ENCODE data around the gene HNRNPAB.

DNA sequence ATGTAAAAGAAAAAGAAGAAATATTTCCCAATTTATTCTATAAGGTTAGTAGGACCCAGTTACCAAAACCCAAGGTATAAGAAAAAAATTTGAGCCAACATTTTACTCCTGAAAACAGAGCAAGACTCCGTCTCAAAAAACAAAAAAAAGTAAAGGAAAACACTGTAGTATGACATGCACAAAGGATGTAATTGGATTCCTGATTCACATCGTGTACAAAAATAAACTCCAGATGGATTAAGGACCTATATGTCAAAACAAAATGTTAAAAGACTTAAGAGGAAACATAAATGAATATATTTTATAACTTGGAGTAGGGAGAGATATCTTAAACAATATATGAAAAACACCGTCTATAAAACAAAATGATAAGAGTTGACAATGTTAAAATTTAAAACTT lies 14.5 kb downstream of the HNRNPAB start:
- TF ChIP-seq, protein P1, sequence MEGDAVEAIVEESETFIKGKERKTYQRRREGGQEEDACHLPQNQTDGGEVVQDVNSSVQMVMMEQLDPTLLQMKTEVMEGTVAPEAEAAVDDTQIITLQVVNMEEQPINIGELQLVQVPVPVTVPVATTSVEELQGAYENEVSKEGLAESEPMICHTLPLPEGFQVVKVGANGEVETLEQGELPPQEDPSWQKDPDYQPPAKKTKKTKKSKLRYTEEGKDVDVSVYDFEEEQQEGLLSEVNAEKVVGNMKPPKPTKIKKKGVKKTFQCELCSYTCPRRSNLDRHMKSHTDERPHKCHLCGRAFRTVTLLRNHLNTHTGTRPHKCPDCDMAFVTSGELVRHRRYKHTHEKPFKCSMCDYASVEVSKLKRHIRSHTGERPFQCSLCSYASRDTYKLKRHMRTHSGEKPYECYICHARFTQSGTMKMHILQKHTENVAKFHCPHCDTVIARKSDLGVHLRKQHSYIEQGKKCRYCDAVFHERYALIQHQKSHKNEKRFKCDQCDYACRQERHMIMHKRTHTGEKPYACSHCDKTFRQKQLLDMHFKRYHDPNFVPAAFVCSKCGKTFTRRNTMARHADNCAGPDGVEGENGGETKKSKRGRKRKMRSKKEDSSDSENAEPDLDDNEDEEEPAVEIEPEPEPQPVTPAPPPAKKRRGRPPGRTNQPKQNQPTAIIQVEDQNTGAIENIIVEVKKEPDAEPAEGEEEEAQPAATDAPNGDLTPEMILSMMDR (IDR thresholded peaks at IDR 0.05) = no peak
- TF ChIP-seq POLR2AphosphoS5 (IDR thresholded peaks at IDR 0.05) (no peak), EP300 (IDR thresholded peaks at IDR 0.05) (no peak)
